ENCODE results near the gene CTNNA2. TPM values are rescaled to one million over a fixed set of nuclear protein-coding genes. Genes with fewer than 3 reads are reported as not detected.

The CTNNA2 gene
- total RNA-seq, 1 experiment from 2014 or later = 5.5 TPM

GRCh38 chr2:80410346-80410745, 897.5 kb downstream of the CTNNA2 start:
- Mint-ChIP-seq H3K4me1 (no peaks in the 10 kb centered on the region), H3K36me3 (ENCODE audit: insufficient read depth in 1 of 3, low read depth in 3 of 3) (peaks cover 0 to 8% (median 3%) of the 10 kb centered on the region in 3 experiments; a peak in 3 of 7 replicates), H3K4me3 (no peak overlapping the region), H3K27ac (no peak overlapping the region), H3K9me3 (peaks cover 5 to 8% of the 10 kb centered on the region in 2 experiments; a peak in 3 of 5 replicates), H3K27me3 (ENCODE audit: low read depth) (no peaks in the 10 kb centered on the region)
- Histone ChIP-seq H3K18ac (ENCODE audit: insufficient read length, low read depth, low read length) (no peak overlapping the region), H4K20me1 (ENCODE audit: control insufficient read depth, insufficient read depth, insufficient read length) (no peaks in the 10 kb centered on the region), H2BK20ac (ENCODE audit: low read depth, low read length, poor library complexity, severe bottlenecking) (no peak overlapping the region), H3K23me2 (ENCODE audit: insufficient read length, low read depth, low read length, poor library complexity, severe bottlenecking) (no peaks in the 10 kb centered on the region), H3T11ph (ENCODE audit: low read length) (no peak overlapping the region), H3K56ac (ENCODE audit: insufficient read length, low read depth, low read length) (no peak overlapping the region), H3K27me3 (ENCODE audit: insufficient read depth, low read length) (no peaks in the 10 kb centered on the region), H3K4me2 (ENCODE audit: insufficient read depth, insufficient read length, low read length) (no peak overlapping the region), H2AFZ (ENCODE audit: low read length) (no peak overlapping the region), H2BK15ac (ENCODE audit: low read depth, low read length) (no peak overlapping the region), H3K9me3 (ENCODE audit: control insufficient read depth, low read depth, low read length) (no peaks in the 10 kb centered on the region), H2BK120ac (ENCODE audit: low read depth, low read length, poor library complexity, severe bottlenecking) (no peak overlapping the region), H3K9ac (ENCODE audit: extremely low read depth, insufficient read length, low read length) (no peak overlapping the region), H2AK5ac (ENCODE audit: insufficient read length, low read length) (no peak overlapping the region), H4K8ac (replicated peaks; ENCODE audit: insufficient read length, low read depth, low read length) (no peak overlapping the region), H3K4ac (ENCODE audit: low read depth, low read length) (no peak overlapping the region), H2BK12ac (ENCODE audit: insufficient read length, low read depth, low read length) (no peak overlapping the region), H3K79me2 (ENCODE audit: insufficient read depth, low read length) (no peaks in the 10 kb centered on the region), H4K5ac (ENCODE audit: insufficient read length, low read depth, low read length) (no peak overlapping the region), H3K27ac (ENCODE audit: insufficient read length, low read depth, low read length) (no peak overlapping the region), H2BK5ac (ENCODE audit: insufficient read length, low read length) (no peak overlapping the region), H3K14ac (ENCODE audit: insufficient read depth, low read length) (no peak overlapping the region), H3K23ac (ENCODE audit: insufficient read length, low read depth, low read length) (no peak overlapping the region), H3K79me1 (ENCODE audit: insufficient read depth, low read depth, low read length, poor library complexity, severe bottlenecking) (no peaks in the 10 kb centered on the region), H4K91ac (ENCODE audit: insufficient read length, low read depth, low read length) (no peak overlapping the region), H3K4me1 (ENCODE audit: insufficient read depth, low read length) (no peaks in the 10 kb centered on the region)
- TF ChIP-seq, protein P1, sequence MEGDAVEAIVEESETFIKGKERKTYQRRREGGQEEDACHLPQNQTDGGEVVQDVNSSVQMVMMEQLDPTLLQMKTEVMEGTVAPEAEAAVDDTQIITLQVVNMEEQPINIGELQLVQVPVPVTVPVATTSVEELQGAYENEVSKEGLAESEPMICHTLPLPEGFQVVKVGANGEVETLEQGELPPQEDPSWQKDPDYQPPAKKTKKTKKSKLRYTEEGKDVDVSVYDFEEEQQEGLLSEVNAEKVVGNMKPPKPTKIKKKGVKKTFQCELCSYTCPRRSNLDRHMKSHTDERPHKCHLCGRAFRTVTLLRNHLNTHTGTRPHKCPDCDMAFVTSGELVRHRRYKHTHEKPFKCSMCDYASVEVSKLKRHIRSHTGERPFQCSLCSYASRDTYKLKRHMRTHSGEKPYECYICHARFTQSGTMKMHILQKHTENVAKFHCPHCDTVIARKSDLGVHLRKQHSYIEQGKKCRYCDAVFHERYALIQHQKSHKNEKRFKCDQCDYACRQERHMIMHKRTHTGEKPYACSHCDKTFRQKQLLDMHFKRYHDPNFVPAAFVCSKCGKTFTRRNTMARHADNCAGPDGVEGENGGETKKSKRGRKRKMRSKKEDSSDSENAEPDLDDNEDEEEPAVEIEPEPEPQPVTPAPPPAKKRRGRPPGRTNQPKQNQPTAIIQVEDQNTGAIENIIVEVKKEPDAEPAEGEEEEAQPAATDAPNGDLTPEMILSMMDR (conservative IDR thresholded peaks at IDR 0.05) = no peak
- no peak for DNase-seq
- WGBS (ENCODE audit: extremely low coverage, insufficient read length, low lambda C conversion rate) = no CpG with 5 or more reads among the region's 3 CpGs

Data from H9 (cell line).